ENCODE results near the gene SLC39A11. TPM values are rescaled to one million over a fixed set of nuclear protein-coding genes. Genes with fewer than 3 reads are reported as not detected.
"Not testable (repeated sequence)": the region's sequence is repeated elsewhere in the genome, so short reads cannot be mapped to it uniquely, and the experiment has no call there.

SLC39A11 gene
- total RNA-seq, 3 donors from 2014 or later: 31.6 to 71.6 (median 51.6) TPM

DNA sequence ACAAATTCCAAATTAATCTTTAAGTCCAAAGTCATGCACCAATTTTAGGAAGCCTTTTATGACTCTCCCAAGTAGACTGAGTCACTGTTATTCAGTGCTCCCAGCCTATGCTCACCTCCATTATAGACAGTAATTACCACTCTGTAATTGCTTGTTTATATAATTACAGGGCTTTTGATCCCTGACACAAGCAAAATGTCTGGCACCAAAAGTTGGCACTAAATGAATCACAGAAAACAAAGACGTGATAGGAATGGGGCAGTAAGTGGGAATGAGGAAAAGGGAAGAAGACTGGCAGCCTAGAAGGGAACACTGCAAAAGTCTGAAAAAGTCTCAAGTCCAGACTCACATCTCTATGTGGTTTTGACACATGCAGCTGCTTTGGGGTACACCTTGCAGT lies 94.1 kb downstream of the SLC39A11 start:
- ATAC-seq (no peak), DNase-seq (no peak)
- no peaks in the 10 kb centered on the region for H3K36me3 ChIP-seq (ENCODE audit: low read depth)
- H3K4me1 ChIP-seq (ENCODE audit: low read depth): no peaks in the 10 kb centered on the region
- TF ChIP-seq, protein P1, sequence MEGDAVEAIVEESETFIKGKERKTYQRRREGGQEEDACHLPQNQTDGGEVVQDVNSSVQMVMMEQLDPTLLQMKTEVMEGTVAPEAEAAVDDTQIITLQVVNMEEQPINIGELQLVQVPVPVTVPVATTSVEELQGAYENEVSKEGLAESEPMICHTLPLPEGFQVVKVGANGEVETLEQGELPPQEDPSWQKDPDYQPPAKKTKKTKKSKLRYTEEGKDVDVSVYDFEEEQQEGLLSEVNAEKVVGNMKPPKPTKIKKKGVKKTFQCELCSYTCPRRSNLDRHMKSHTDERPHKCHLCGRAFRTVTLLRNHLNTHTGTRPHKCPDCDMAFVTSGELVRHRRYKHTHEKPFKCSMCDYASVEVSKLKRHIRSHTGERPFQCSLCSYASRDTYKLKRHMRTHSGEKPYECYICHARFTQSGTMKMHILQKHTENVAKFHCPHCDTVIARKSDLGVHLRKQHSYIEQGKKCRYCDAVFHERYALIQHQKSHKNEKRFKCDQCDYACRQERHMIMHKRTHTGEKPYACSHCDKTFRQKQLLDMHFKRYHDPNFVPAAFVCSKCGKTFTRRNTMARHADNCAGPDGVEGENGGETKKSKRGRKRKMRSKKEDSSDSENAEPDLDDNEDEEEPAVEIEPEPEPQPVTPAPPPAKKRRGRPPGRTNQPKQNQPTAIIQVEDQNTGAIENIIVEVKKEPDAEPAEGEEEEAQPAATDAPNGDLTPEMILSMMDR (IDR thresholded peaks at IDR 0.05): no peak
- intact Hi-C loops (cut with DNase I, micrococcal nuclease): no loop called here
- no peaks in the 10 kb centered on the region for H3K9me3 ChIP-seq
- H3K4me3 ChIP-seq: no peak overlapping the region

DNA sequence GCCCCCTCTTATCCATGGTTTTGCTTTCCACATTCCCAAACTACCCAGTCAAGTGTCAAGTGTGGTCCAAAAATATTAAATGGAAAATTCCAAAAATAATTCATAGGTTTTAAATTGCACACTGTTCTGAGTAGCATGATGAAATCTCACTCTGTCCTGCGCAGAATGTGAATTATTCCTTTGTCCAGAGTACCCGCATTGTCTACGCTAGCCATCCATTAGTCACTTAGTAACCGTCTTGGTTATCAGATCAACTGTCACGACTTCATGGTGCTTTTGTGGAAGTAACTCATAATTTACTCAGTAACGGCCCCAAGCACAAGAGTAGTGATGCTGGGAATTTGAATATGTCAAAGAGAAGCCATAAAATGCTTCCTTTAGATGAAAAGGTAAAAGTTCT lies 94.9 kb downstream of the SLC39A11 start:
- intact Hi-C loops (cut with DNase I, micrococcal nuclease): no loop called here
- ATAC-seq: no peak
- TF ChIP-seq, protein P1 (IDR thresholded peaks at IDR 0.05): no peak
- DNase-seq: no peak
- H3K9me3 ChIP-seq: no peaks in the 10 kb centered on the region
- H3K36me3 ChIP-seq (ENCODE audit: low read depth): no peaks in the 10 kb centered on the region
- H3K4me1 ChIP-seq (ENCODE audit: low read depth): no peaks in the 10 kb centered on the region
- H3K4me3 ChIP-seq: no peak overlapping the region

DNA sequence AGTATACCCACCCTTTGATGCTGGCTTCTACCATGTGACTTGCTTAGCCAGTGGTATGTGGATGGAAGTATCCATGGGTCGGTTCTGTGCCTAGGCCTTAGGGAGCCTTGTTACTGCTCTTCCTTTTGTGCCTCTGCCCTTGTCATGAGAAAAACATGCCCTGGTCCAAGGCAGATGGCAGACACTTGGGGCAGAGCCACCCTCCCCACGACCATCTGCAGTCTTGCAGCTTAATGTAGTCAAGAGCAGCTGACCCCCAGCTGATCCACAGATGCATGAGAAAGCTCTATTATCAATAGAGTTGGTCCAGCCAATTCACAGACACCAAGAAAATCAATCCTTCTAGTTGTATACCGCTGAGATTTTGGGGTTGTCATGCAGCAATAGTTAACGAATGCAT lies 95.7 kb downstream of the SLC39A11 start:
- no peaks in the 10 kb centered on the region for H3K9me3 ChIP-seq
- DNase-seq (no peak), ATAC-seq (no peak)
- TF ChIP-seq, protein P1 (IDR thresholded peaks at IDR 0.05): no peak
- intact Hi-C loops (cut with DNase I, micrococcal nuclease): no loop called here
- H3K4me3 ChIP-seq: no peak overlapping the region
- no peaks in the 10 kb centered on the region for H3K36me3 ChIP-seq (ENCODE audit: low read depth)
- H3K4me1 ChIP-seq (ENCODE audit: low read depth): no peaks in the 10 kb centered on the region

DNA sequence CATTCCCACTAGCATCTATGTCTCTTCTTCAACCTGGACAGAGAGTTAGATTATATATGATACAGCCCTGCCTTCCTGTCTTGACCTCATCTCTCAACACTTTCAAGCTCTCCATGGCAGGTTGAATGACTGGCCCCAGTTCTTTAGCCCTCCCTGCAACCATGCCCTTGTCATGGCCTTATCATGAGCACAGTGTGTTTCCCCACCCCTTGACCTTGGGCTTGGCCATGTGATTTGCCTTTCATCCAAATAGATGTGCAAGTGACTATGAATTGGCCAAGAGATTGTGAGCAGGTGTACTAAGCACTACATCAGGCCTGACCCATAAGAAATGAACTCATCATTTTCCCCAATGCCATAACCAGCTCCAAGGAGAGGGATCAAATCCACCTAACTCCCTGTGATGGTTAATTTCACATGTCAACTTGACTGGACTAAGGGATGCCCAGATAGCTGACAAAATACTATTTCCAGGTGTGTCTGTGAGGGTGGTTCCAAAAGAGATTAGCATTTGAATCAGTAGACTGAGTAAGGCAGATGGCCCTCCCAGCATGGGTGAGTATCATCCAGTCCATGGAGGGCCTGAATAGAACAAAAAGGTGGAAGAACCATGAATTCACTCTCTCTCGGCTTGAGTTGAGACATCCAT lies 97.4 kb downstream of the SLC39A11 start:
- TF ChIP-seq, protein P1 (IDR thresholded peaks at IDR 0.05): no peak

DNA sequence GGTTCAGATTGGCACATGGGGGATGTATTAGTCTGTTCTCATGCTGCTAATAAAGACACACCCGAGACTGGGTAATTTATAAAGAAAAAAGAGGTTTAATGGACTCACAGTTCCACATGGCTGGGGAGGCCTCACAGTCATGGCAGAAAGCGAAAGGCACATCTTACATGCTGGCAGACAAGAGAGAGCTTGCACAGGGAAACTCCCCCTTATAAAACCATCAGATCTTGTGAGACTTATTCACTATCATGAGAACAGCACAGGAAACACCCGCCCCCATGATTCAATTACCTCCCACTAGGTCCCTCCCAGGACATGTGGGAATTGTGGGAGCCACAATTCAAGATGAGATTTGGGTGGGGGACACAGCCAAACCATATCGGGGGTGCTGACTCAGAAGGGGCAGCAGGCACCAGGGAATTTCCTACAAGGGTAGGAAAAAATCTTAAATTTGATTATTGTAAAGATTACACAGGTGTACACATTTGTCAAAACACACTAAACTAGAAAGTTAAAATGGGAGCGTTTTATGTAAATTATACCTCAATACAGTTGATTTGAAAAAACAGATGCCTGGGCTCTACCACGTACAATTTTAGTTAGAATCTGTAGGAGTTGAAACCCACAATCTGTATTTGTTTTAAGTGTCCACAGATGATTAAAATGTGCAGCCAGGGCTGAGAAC lies 99.6 kb downstream of the SLC39A11 start:
- H3K36me3 ChIP-seq (ENCODE audit: low read depth); intact Hi-C loops (cut with DNase I, micrococcal nuclease); DNase-seq; H3K4me3 ChIP-seq; H3K9me3 ChIP-seq; H3K4me1 ChIP-seq (ENCODE audit: low read depth); ATAC-seq: not testable (repeated sequence)

More for the DNA sequence above, 97.4 kb downstream of the SLC39A11 start:
- Histone ChIP-seq H3K4me3 (no peak overlapping the region), H3K9me3 (no peaks in the 10 kb centered on the region), H3K36me3 (ENCODE audit: low read depth) (no peaks in the 10 kb centered on the region), H3K4me1 (ENCODE audit: low read depth) (no peaks in the 10 kb centered on the region)
- intact Hi-C loops (cut with DNase I, micrococcal nuclease): no loop called here
- ATAC-seq (no peak), DNase-seq (no peak)

DNA sequence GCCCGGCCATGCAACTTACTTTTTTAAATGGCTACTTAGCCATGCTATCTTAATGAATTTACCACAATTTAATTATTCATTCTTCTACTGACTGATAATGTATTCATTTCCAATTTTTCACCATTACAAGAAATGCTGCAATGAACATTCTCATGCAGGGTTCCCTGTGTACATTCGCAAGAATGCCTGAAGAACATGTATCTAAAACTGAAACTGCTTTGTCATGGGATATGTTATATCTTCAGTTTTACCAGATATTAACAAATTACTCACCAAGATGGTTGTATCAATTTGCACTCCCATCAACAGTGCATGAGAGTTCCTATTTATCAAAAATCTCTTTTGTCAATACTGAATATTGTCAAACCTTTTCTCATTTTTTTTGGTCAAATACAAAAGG lies 100.8 kb downstream of the SLC39A11 start:
- H3K4me3 ChIP-seq: no peak overlapping the region
- ATAC-seq: no peak
- no peaks in the 10 kb centered on the region for H3K9me3 ChIP-seq
- intact Hi-C loops (cut with DNase I, micrococcal nuclease): no loop called here
- no peak for DNase-seq
- TF ChIP-seq, protein P1 (IDR thresholded peaks at IDR 0.05): no peak
- no peaks in the 10 kb centered on the region for H3K36me3 ChIP-seq (ENCODE audit: low read depth)
- H3K4me1 ChIP-seq (ENCODE audit: low read depth): no peaks in the 10 kb centered on the region
